ENCODE measurements around the gene PPFIBP1.

DNA sequence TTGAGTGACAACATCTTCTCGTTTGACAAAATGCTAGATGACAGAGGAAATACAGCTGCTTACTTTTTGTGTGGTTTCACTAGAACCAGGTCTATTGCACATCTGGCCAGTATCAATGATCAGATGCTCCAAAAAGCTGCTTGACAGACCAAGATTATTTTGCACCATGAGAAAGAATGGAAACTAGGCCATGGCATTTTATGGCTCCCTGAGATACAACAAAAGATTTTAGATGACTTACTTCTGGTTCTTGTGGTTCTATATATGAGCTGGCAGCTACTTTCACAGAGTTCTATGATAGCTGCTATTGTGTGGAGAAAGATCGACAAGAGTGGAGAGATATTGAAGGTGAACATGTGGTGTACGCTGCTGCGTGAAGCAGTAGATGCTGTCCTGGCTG lies 25.9 kb upstream of the PPFIBP1 start:
- no peak for TF ChIP-seq CTCF (IDR thresholded peaks at IDR 0.05; ENCODE audit: low read length)
- no peak for TF ChIP-seq EZH2 (IDR thresholded peaks at IDR 0.05; ENCODE audit: borderline replicate concordance, low read length)

Data from OCI-LY1 (cell line).